Activated CD8-positive, alpha-beta T cell treated with anti-CD3 and anti-CD28 coated beads for 36 hours (primary cell): ENCODE results near the gene OLFM1. TPM values are rescaled to one million over a fixed set of nuclear protein-coding genes. Genes with fewer than 3 reads are reported as not detected.

Source experiments
- ATAC-seq: fragments of 200-7000 bp; cut with Tn5 transposase; one replicate; pipeline ENCODE4 v1.10.0; 2021; ENCODE audit warnings: mild to moderate bottlenecking, moderate library complexity
- CTCF ChIA-PET: fragments of 350-600 bp; sonication (Branson Sonifier 250); formaldehyde crosslinking; loops from one replicate; lab custom pipeline; 2021; ENCODE audit warnings: antibody characterized with exemption; lab: Charles Lee
- POLR2A ChIA-PET: fragments of 350-600 bp; sonication (Branson Sonifier 250); formaldehyde crosslinking; loops from one replicate; lab custom pipeline; 2021; ENCODE audit warnings: antibody characterized with exemption; lab: Charles Lee
- DNase-seq: peaks from one replicate; pipeline ENCODE4 v3.0.0-alpha.2; 2020
- H3K27ac Mint-ChIP-seq: one replicate; pipeline ENCODE4 v1.8.0; 2021; ENCODE audit warnings: mild to moderate bottlenecking, mixed read lengths
- H3K27me3 Mint-ChIP-seq: one replicate; pipeline ENCODE4 v1.8.0; 2021; ENCODE audit warnings: mixed read lengths
- H3K36me3 Mint-ChIP-seq: one replicate; pipeline ENCODE4 v1.8.0; 2021; ENCODE audit warnings: low read depth, mixed read lengths
- H3K4me1 Mint-ChIP-seq: one replicate; pipeline ENCODE4 v1.8.0; 2021; ENCODE audit warnings: low read depth, mixed read lengths
- H3K4me3 Mint-ChIP-seq: one replicate; pipeline ENCODE4 v1.8.0; 2021; ENCODE audit warnings: mild to moderate bottlenecking, moderate library complexity, mixed read lengths
- H3K9me3 Mint-ChIP-seq: one replicate; pipeline ENCODE4 v1.8.0; 2021; ENCODE audit warnings: mixed read lengths
- intact Hi-C: fragments of 100-400 bp; cut with micrococcal nuclease; formaldehyde crosslinking; loops from one replicate; pipeline ENCODE4 v1.10.0; 2022
- total RNA-seq, 2 experiments: library from RNA; stranded (reverse); gene quantifications; one replicate each; pipeline ENCODE4 v1.2.3, GENCODE V29; 2021
- TF ChIP-seq, protein P1 (sequence below): fragments of 200-600 bp; IDR thresholded peaks from one replicate; pipeline ENCODE4 v1.8.0; 2022; ENCODE audit warnings: antibody characterized with exemption, mild to moderate bottlenecking

OLFM1 gene
- total RNA-seq, 2 experiments from 2014 or later = not detected

DNA sequence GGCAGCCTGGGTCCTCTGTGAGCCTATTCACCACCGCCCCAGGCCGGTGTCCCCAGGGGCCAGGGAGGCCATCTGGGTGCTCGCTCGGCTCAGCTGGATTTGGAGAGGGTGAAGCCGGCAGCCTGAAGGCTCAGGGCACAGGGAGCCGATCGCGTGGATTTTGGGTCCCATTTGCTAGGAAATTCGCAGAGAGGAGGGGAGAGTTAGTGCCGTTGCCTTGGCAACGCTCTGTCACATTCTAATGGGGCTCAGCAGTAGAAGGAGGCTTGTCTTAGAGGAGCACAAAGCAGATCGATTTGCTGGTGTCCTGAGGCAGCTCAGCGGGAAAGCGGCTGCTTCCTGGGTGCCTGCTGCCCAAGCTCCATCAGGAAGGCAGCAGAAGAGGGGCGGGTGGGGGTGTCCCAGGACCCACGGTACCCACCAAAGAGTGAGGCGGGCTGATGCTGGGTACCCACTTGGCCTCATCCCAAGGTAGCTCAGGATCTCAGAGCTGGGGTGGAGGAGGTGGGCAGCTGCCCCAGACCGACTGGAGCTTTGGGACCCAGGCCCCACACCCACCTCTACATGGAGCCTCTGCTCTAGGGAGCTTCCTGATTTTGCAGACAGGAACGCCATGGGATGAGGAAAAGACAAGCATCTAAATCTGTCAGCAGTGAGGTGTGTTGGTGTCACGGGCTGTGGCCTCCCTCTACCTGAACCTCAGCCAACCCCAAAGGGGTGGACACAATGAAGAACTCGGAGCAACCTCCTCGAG lies 17.1 kb upstream of the OLFM1 start:
- DNase-seq = no peak
- Mint-ChIP-seq H3K36me3 (no peaks in the 10 kb centered on the region), H3K27ac (no peak overlapping the region), H3K4me1 (peaks cover 2% of the 10 kb centered on the region), H3K9me3 (no peaks in the 10 kb centered on the region), H3K27me3 (peaks cover 10% of the 10 kb centered on the region), H3K4me3 (no peak overlapping the region)
- ATAC-seq = no peak
- TF ChIP-seq, protein P1, sequence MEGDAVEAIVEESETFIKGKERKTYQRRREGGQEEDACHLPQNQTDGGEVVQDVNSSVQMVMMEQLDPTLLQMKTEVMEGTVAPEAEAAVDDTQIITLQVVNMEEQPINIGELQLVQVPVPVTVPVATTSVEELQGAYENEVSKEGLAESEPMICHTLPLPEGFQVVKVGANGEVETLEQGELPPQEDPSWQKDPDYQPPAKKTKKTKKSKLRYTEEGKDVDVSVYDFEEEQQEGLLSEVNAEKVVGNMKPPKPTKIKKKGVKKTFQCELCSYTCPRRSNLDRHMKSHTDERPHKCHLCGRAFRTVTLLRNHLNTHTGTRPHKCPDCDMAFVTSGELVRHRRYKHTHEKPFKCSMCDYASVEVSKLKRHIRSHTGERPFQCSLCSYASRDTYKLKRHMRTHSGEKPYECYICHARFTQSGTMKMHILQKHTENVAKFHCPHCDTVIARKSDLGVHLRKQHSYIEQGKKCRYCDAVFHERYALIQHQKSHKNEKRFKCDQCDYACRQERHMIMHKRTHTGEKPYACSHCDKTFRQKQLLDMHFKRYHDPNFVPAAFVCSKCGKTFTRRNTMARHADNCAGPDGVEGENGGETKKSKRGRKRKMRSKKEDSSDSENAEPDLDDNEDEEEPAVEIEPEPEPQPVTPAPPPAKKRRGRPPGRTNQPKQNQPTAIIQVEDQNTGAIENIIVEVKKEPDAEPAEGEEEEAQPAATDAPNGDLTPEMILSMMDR = no peak
- intact Hi-C loops = no loop called here
- CTCF ChIA-PET = no interaction called here
- POLR2A ChIA-PET = interaction anchor here (0.9 kb wide), 1 partner anchor 13 kb away, joined by 3 read pairs; no protein-coding TSS in a partner anchor

DNA sequence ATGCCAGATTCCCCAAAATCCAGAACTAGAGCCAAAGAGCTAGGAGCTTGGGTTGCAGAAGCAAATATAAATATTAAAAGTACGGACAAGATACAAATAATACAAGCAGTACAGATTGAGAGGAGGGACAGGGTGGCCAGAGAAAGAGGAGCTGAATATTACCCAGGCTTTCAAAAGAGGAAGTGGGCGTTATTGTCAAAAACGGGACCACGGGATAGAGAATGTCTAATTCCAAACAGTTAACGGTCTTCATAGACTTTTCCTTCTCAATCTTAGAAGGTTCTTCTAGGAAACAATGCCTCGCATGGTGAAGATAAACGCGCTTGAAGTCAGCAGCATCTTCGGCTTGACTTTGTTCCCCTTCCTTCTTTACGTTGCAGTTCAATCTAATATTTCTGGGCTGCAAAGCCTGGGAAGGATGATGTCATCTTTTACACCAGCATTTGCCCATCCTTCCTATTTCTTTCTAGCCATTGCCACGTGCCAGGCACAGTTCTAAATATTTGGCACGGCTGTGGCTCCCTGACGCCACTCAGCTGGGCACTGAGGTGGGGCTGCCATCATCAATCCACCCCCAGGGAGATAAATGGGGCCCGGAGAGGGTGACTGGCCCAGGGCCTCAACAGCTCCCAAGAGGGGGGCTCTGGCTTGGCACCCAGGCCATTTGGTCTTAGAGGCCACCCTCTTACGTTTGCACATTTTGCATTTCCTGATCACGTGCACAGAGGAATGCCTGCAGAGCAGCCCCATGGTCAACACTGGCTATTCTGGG lies 16.3 kb upstream of the OLFM1 start:
- Mint-ChIP-seq H3K9me3 (no peaks in the 10 kb centered on the region), H3K4me3 (no peak overlapping the region)

GRCh38 chr9:135073081-135073740 lies 14.3 kb upstream of the OLFM1 start:
- ChIA-PET CTCF (no interaction called here), POLR2A (no interaction called here)
- Mint-ChIP-seq H3K4me1 (peaks cover 2% of the 10 kb centered on the region), H3K27me3 (peaks cover 20% of the 10 kb centered on the region), H3K27ac (no peak overlapping the region), H3K9me3 (no peaks in the 10 kb centered on the region), H3K36me3 (no peaks in the 10 kb centered on the region), H3K4me3 (no peak overlapping the region)
- ATAC-seq (no peak), DNase-seq (no peak)
- TF ChIP-seq, protein P1 = no peak
- intact Hi-C loops = no loop called here

More for the DNA sequence above, 16.3 kb upstream of the OLFM1 start:
- TF ChIP-seq, protein P1 = no peak
- CTCF ChIA-PET = no interaction called here
- Mint-ChIP-seq H3K4me1 (peaks cover 2% of the 10 kb centered on the region), H3K27ac (no peak overlapping the region), H3K36me3 (no peaks in the 10 kb centered on the region), H3K27me3 (peaks cover 10% of the 10 kb centered on the region)
- DNase-seq = no peak
- no peak for ATAC-seq
- intact Hi-C loops = no loop called here
- POLR2A ChIA-PET = no interaction called here

- H3K4me1 Mint-ChIP-seq = peaks cover 2% of the 10 kb centered on the region
- ATAC-seq (no peak), DNase-seq (no peak)
- POLR2A ChIA-PET = no interaction called here
- CTCF ChIA-PET = no interaction called here
- peaks cover 20% of the 10 kb centered on the region for H3K27me3 Mint-ChIP-seq
- H3K36me3 Mint-ChIP-seq = no peaks in the 10 kb centered on the region
- TF ChIP-seq, protein P1 = no peak
- H3K9me3 Mint-ChIP-seq = no peaks in the 10 kb centered on the region
- intact Hi-C loops = no loop called here
- no peak overlapping the region for H3K27ac Mint-ChIP-seq
- no peak overlapping the region for H3K4me3 Mint-ChIP-seq
Observed at GRCh38 chr9:135073741-135074305, 13.6 kb upstream of the OLFM1 start.
